Natural killer cell (primary cell): ENCODE results near the gene CLCN5. TPM values are rescaled to one million over a fixed set of nuclear protein-coding genes. Genes with fewer than 3 reads are reported as not detected.

Experiments used
- ATAC-seq, 3 donors: fragments of 150-1000 bp in 2 of 3; fragments of 200-7000 bp in 1 of 3; cut with Tn5 transposase; 1 replicate in 1 of 3; 2 replicates in 2 of 3; pipeline ENCODE4 v1.10.0; 2021; ENCODE audit warnings: mild to moderate bottlenecking in 2 of 3, moderate library complexity in 2 of 3
- DNase-seq, 2 donors: peaks; one replicate each; pipeline versions ENCODE4 v3.0.0 to v3.0.0-alpha.2; 2013 to 2021; ENCODE audit warnings: mixed read lengths in 1 of 2
- H3K27ac ChIP-seq: one replicate; pipeline ENCODE4 v1.5.1; 2013; ENCODE audit warnings: mild to moderate bottlenecking, low read length
- H3K27me3 ChIP-seq: one replicate; pipeline ENCODE4 v1.6.1; 2013; ENCODE audit warnings: low read length; ENCODE audit not compliant: control insufficient read depth, insufficient read depth
- H3K36me3 ChIP-seq: one replicate; pipeline ENCODE4 v1.6.1; 2013; ENCODE audit warnings: low read length; ENCODE audit not compliant: control insufficient read depth, insufficient read depth
- H3K4me1 ChIP-seq: one replicate; pipeline ENCODE4 v1.6.1; 2013; ENCODE audit warnings: low read length; ENCODE audit not compliant: control insufficient read depth, insufficient read depth
- H3K4me3 ChIP-seq: one replicate; pipeline ENCODE4 v1.5.1; 2013; ENCODE audit warnings: low read length
- H3K9me3 ChIP-seq: one replicate; pipeline ENCODE4 v1.6.1; 2013; ENCODE audit warnings: low read length; ENCODE audit not compliant: control insufficient read depth, insufficient read depth
- H3K27ac Mint-ChIP-seq, 2 donors: one replicate each; pipeline ENCODE4 v1.8.0; 2022; ENCODE audit warnings: mild to moderate bottlenecking in 2 of 2, mixed read lengths in 2 of 2, moderate library complexity in 1 of 2
- H3K27me3 Mint-ChIP-seq, 2 donors: one replicate each; pipeline ENCODE4 v1.8.0; 2022; ENCODE audit warnings: low read depth in 2 of 2, mixed read lengths in 2 of 2
- H3K36me3 Mint-ChIP-seq: one replicate; pipeline ENCODE4 v1.8.0; 2022; ENCODE audit warnings: mixed read lengths
- H3K4me1 Mint-ChIP-seq, 2 donors: one replicate each; pipeline ENCODE4 v1.8.0; 2022; ENCODE audit warnings: mixed read lengths in 2 of 2
- H3K4me3 Mint-ChIP-seq: one replicate; pipeline ENCODE4 v1.8.0; 2022; ENCODE audit warnings: mild to moderate bottlenecking, moderate library complexity, mixed read lengths
- H3K9me3 Mint-ChIP-seq, 2 donors: one replicate each; pipeline ENCODE4 v1.8.0; 2022; ENCODE audit warnings: mixed read lengths in 2 of 2
- CTCF ChIP-seq: fragments of 200-600 bp; IDR thresholded peaks from one replicate; pipeline ENCODE4 v1.8.0; 2022; ENCODE audit warnings: antibody characterized with exemption
- WGBS: methylation state at CpG from one replicate; pipeline ENCODE4 v1.1.7; 2013; ENCODE audit warnings: missing lambda C conversion rate; ENCODE audit not compliant: insufficient coverage; 5-methylcytosine and 5-hydroxymethylcytosine counted together
- intact Hi-C: fragments of 100-400 bp; cut with micrococcal nuclease; formaldehyde crosslinking; loops from one replicate; pipeline ENCODE4 v1.14.2; 2022
- total RNA-seq, 4 donors: library from RNA; stranded (reverse); fragments of 120-200 nt in 1 of 4; gene quantifications; one replicate each; pipeline versions ENCODE4 v1.2.3 to v1.2.4, GENCODE V29; 2013 to 2022

CLCN5 gene
- total RNA-seq, 3 donors from 2014 or later (not counting 1 experiment from before 2014, with no cell fraction given) = 2.5 to 4.5 (median 4.0) TPM

GRCh38 chrX:50066318-50066937 is 144.0 kb downstream of the CLCN5 start:
- no peak overlapping the region for H3K4me3 Mint-ChIP-seq
- no peaks in the 10 kb centered on the region for H3K36me3 ChIP-seq
- H3K4me1 Mint-ChIP-seq = no peaks in the 10 kb centered on the region
- H3K27ac ChIP-seq = no peak overlapping the region
- H3K9me3 ChIP-seq = no peaks in the 10 kb centered on the region
- DNase-seq (no peak), ATAC-seq (no peak)
- no peak overlapping the region for H3K27ac Mint-ChIP-seq
- H3K9me3 Mint-ChIP-seq = no peaks in the 10 kb centered on the region
- no peak overlapping the region for H3K4me3 ChIP-seq
- no peaks in the 10 kb centered on the region for H3K27me3 ChIP-seq
- no peaks in the 10 kb centered on the region for H3K27me3 Mint-ChIP-seq
- no peaks in the 10 kb centered on the region for H3K36me3 Mint-ChIP-seq
- intact Hi-C loops = no loop called here
- no peak for TF ChIP-seq CTCF
- 100% methylated on average over 1 of the region's 4 CpGs for WGBS
- no peaks in the 10 kb centered on the region for H3K4me1 ChIP-seq

GRCh38 chrX:50067435-50068284 is 145.3 kb downstream of the CLCN5 start:
- Histone ChIP-seq H3K27me3 (no peaks in the 10 kb centered on the region), H3K27ac (no peak overlapping the region), H3K4me3 (no peak overlapping the region), H3K36me3 (no peaks in the 10 kb centered on the region), H3K4me1 (no peaks in the 10 kb centered on the region), H3K9me3 (no peaks in the 10 kb centered on the region)
- no peaks in the 10 kb centered on the region for H3K27me3 Mint-ChIP-seq
- no peak for TF ChIP-seq CTCF
- 94% methylated on average over 7 of the region's 9 CpGs for WGBS
- H3K27ac Mint-ChIP-seq = no peak overlapping the region
- no peak for ATAC-seq
- DNase-seq = no peak
- H3K36me3 Mint-ChIP-seq = no peaks in the 10 kb centered on the region
- intact Hi-C loops = no loop called here
- H3K4me3 Mint-ChIP-seq = no peak overlapping the region
- H3K9me3 Mint-ChIP-seq = no peaks in the 10 kb centered on the region
- no peaks in the 10 kb centered on the region for H3K4me1 Mint-ChIP-seq

- Mint-ChIP-seq H3K36me3 (no peaks in the 10 kb centered on the region), H3K27me3 (no peaks in the 10 kb centered on the region), H3K9me3 (no peaks in the 10 kb centered on the region), H3K27ac (no peak overlapping the region), H3K4me3 (no peak overlapping the region), H3K4me1 (no peaks in the 10 kb centered on the region)
- Histone ChIP-seq H3K9me3 (no peaks in the 10 kb centered on the region), H3K27ac (no peak overlapping the region), H3K4me1 (no peaks in the 10 kb centered on the region), H3K36me3 (no peaks in the 10 kb centered on the region), H3K27me3 (no peaks in the 10 kb centered on the region), H3K4me3 (no peak overlapping the region)
- intact Hi-C loops = no loop called here
- no peak for TF ChIP-seq CTCF
- no peak for DNase-seq
- no peak for ATAC-seq
- no CpG with 5 or more reads among the region's 2 CpGs for WGBS
These were observed 145.8 kb downstream of the CLCN5 start for GRCh38 chrX:50068285-50068563.
